Activated naive CD4-positive, alpha-beta T cell treated with anti-CD3 and anti-CD28 coated beads, Interleukin-2, amount 50 U/mL, for 24 hours (primary cell): ENCODE results near the gene EGR2.

ENCODE experiments used
- H3K27ac Mint-ChIP-seq: one replicate; pipeline ENCODE4 v1.8.0; 2021; ENCODE audit warnings: mild to moderate bottlenecking, mixed read lengths
- H3K27me3 Mint-ChIP-seq: one replicate; pipeline ENCODE4 v1.8.0; 2021; ENCODE audit warnings: mixed read lengths
- H3K36me3 Mint-ChIP-seq: one replicate; pipeline ENCODE4 v1.8.0; 2021; ENCODE audit warnings: mixed read lengths
- H3K4me1 Mint-ChIP-seq: one replicate; pipeline ENCODE4 v1.8.0; 2021; ENCODE audit warnings: mixed read lengths
- H3K4me3 Mint-ChIP-seq: one replicate; pipeline ENCODE4 v1.8.0; 2021; ENCODE audit warnings: mild to moderate bottlenecking, mixed read lengths
- H3K9me3 Mint-ChIP-seq: one replicate; pipeline ENCODE4 v1.8.0; 2021; ENCODE audit warnings: mixed read lengths

Gene EGR2

GRCh38 chr10:62816331-62817120 lies at the start of gene EGR2:
Gene EGR2 (minus strand): TSS chr10:62816366. CDS start chr10:62816029, 337 bp downstream.
- Mint-ChIP-seq H3K4me3 (peak within 1 kb of the TSS; percentile 96), H3K27me3 (peaks cover 13% of the 10 kb centered on the region), H3K9me3 (no peaks in the 10 kb centered on the region), H3K27ac (peak within 1 kb of the TSS; percentile 99), H3K36me3 (peaks cover 32% of the 10 kb centered on the region), H3K4me1 (peaks cover 27% of the 10 kb centered on the region)

- Mint-ChIP-seq H3K36me3 (no peaks in the 10 kb centered on the region), H3K4me1 (peaks cover 17% of the 10 kb centered on the region), H3K27ac (no peak overlapping the region), H3K4me3 (no peak overlapping the region), H3K27me3 (peaks cover 1% of the 10 kb centered on the region), H3K9me3 (no peaks in the 10 kb centered on the region)
These were observed 46.3 kb upstream of the EGR2 start for GRCh38 chr10:62862447-62862846.

GRCh38 chr10:62861507-62861906 lies 45.3 kb upstream of the EGR2 start:
- Mint-ChIP-seq H3K27me3 (peaks cover 1% of the 10 kb centered on the region), H3K9me3 (no peaks in the 10 kb centered on the region)

GRCh38 chr10:62860946-62861345 lies 44.8 kb upstream of the EGR2 start:
- Mint-ChIP-seq H3K36me3 (no peaks in the 10 kb centered on the region), H3K4me3 (no peak overlapping the region), H3K27ac (no peak overlapping the region), H3K9me3 (no peaks in the 10 kb centered on the region), H3K27me3 (peaks cover 1% of the 10 kb centered on the region), H3K4me1 (peaks cover 19% of the 10 kb centered on the region)

More at GRCh38 chr10:62861507-62861906, 45.3 kb upstream of the EGR2 start:
- no peak overlapping the region for H3K27ac Mint-ChIP-seq
- H3K4me1 Mint-ChIP-seq: peaks cover 19% of the 10 kb centered on the region
- no peak overlapping the region for H3K4me3 Mint-ChIP-seq
- H3K36me3 Mint-ChIP-seq: no peaks in the 10 kb centered on the region

- Mint-ChIP-seq H3K27me3 (peaks cover 9% of the 10 kb centered on the region), H3K27ac (no peak overlapping the region), H3K36me3 (no peaks in the 10 kb centered on the region), H3K4me3 (no peak overlapping the region), H3K9me3 (no peaks in the 10 kb centered on the region), H3K4me1 (peaks cover 34% of the 10 kb centered on the region)
These were observed 42.2 kb upstream of the EGR2 start for GRCh38 chr10:62858364-62858763.

- no peaks in the 10 kb centered on the region for H3K36me3 Mint-ChIP-seq
- H3K4me1 Mint-ChIP-seq: peaks cover 30% of the 10 kb centered on the region
- no peak overlapping the region for H3K27ac Mint-ChIP-seq
- peaks cover 10% of the 10 kb centered on the region for H3K27me3 Mint-ChIP-seq
- H3K4me3 Mint-ChIP-seq: no peak overlapping the region
- H3K9me3 Mint-ChIP-seq: no peaks in the 10 kb centered on the region
These were observed 39.9 kb upstream of the EGR2 start for GRCh38 chr10:62856021-62856420.

- Mint-ChIP-seq H3K9me3 (peaks cover under 1% of the 10 kb centered on the region), H3K27me3 (peaks cover 10% of the 10 kb centered on the region), H3K36me3 (no peaks in the 10 kb centered on the region), H3K4me1 (peaks cover 24% of the 10 kb centered on the region), H3K4me3 (no peak overlapping the region), H3K27ac (no peak overlapping the region)
These were observed 37.5 kb upstream of the EGR2 start for GRCh38 chr10:62853710-62854109.

- peaks cover 24% of the 10 kb centered on the region for H3K4me1 Mint-ChIP-seq
- no peaks in the 10 kb centered on the region for H3K36me3 Mint-ChIP-seq
- H3K9me3 Mint-ChIP-seq: peaks cover 5% of the 10 kb centered on the region
- H3K27ac Mint-ChIP-seq: no peak overlapping the region
- H3K4me3 Mint-ChIP-seq: no peak overlapping the region
- peaks cover 10% of the 10 kb centered on the region for H3K27me3 Mint-ChIP-seq
These were observed 37.0 kb upstream of the EGR2 start for GRCh38 chr10:62852961-62853702.

- Mint-ChIP-seq H3K4me1 (peaks cover 20% of the 10 kb centered on the region), H3K36me3 (peaks cover 3% of the 10 kb centered on the region), H3K9me3 (peaks cover 5% of the 10 kb centered on the region)
These were observed 35.3 kb upstream of the EGR2 start for GRCh38 chr10:62851442-62851841.

GRCh38 chr10:62850646-62851045 lies 34.5 kb upstream of the EGR2 start:
- Mint-ChIP-seq H3K36me3 (peaks cover 3% of the 10 kb centered on the region), H3K9me3 (peaks cover 5% of the 10 kb centered on the region), H3K4me1 (peaks cover 18% of the 10 kb centered on the region), H3K4me3 (no peak overlapping the region), H3K27ac (no peak overlapping the region), H3K27me3 (peaks cover 9% of the 10 kb centered on the region)

More at GRCh38 chr10:62851442-62851841, 35.3 kb upstream of the EGR2 start:
- peaks cover 10% of the 10 kb centered on the region for H3K27me3 Mint-ChIP-seq
- H3K4me3 Mint-ChIP-seq: no peak overlapping the region
- no peak overlapping the region for H3K27ac Mint-ChIP-seq

- Mint-ChIP-seq H3K36me3 (peaks cover 3% of the 10 kb centered on the region), H3K4me1 (peaks cover 19% of the 10 kb centered on the region), H3K4me3 (no peak overlapping the region), H3K9me3 (peaks cover 5% of the 10 kb centered on the region), H3K27ac (no peak overlapping the region), H3K27me3 (peaks cover 6% of the 10 kb centered on the region)
These were observed 31.3 kb upstream of the EGR2 start for GRCh38 chr10:62847433-62847832.

- H3K27ac Mint-ChIP-seq: peak overlapping the region; percentile 81
- peaks cover 3% of the 10 kb centered on the region for H3K36me3 Mint-ChIP-seq
- H3K9me3 Mint-ChIP-seq: peaks cover 5% of the 10 kb centered on the region
- peaks cover 5% of the 10 kb centered on the region for H3K27me3 Mint-ChIP-seq
- H3K4me1 Mint-ChIP-seq: peaks cover 19% of the 10 kb centered on the region
- H3K4me3 Mint-ChIP-seq: no peak overlapping the region
These were observed 28.3 kb upstream of the EGR2 start for GRCh38 chr10:62844280-62845011.

GRCh38 chr10:62843600-62843999 lies 27.4 kb upstream of the EGR2 start:
- no peak overlapping the region for H3K4me3 Mint-ChIP-seq
- peaks cover 19% of the 10 kb centered on the region for H3K4me1 Mint-ChIP-seq
- peaks cover 3% of the 10 kb centered on the region for H3K36me3 Mint-ChIP-seq
- H3K27ac Mint-ChIP-seq: no peak overlapping the region
- peaks cover 5% of the 10 kb centered on the region for H3K27me3 Mint-ChIP-seq
- H3K9me3 Mint-ChIP-seq: peaks cover 4% of the 10 kb centered on the region

- Mint-ChIP-seq H3K9me3 (no peaks in the 10 kb centered on the region), H3K27me3 (peaks cover 5% of the 10 kb centered on the region), H3K27ac (no peak overlapping the region), H3K36me3 (peaks cover 3% of the 10 kb centered on the region), H3K4me3 (no peak overlapping the region), H3K4me1 (peaks cover 19% of the 10 kb centered on the region)
These were observed 26.8 kb upstream of the EGR2 start for GRCh38 chr10:62842983-62843382.

- Mint-ChIP-seq H3K27ac (no peak overlapping the region), H3K27me3 (peaks cover 9% of the 10 kb centered on the region), H3K4me3 (no peak overlapping the region), H3K4me1 (peaks cover 11% of the 10 kb centered on the region), H3K9me3 (no peaks in the 10 kb centered on the region), H3K36me3 (no peaks in the 10 kb centered on the region)
These were observed 23.4 kb upstream of the EGR2 start for GRCh38 chr10:62839590-62839989.
